Breast epithelium (tissue), 3 donors: ENCODE results near the gene SCUBE3.

Source experiments
- CTCF ChIP-seq, 3 donors: fragments of 450-650 bp; IDR thresholded peaks; one replicate each; pipeline ENCODE4 v1.5.1; 2016 to 2017; ENCODE audit warnings: antibody characterized with exemption in 3 of 3, mild to moderate bottlenecking in 3 of 3, moderate library complexity in 3 of 3
- POLR2A ChIP-seq: fragments of 450-650 bp; IDR thresholded peaks from one replicate; pipeline ENCODE4 v1.6.1; 2016; ENCODE audit warnings: antibody characterized with exemption, mild to moderate bottlenecking, moderate library complexity

DNA sequence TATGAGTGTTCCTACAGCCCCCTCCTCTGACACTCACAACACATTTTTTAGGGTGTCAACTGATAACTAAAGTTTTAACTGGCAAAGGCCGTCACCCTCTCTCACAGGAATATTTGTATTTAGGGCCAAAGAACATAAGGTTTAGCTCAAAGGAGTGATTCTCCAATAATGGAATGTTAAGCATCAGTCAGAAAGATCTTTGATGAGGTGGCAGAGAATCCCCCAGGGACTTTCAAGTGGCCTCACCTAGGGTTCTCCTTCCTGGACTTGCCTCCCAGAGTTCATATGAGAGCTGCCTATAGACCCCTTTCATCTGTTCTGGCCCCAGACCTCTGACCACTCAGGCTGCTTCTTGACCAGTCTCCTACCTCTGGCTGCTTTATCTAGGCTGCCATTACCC lies 7.4 kb upstream of the SCUBE3 start:
- no peak for TF ChIP-seq POLR2A
- TF ChIP-seq CTCF (IDR thresholded peaks at IDR 0.05) = no peak
